ENCODE results near the gene HECW1. TPM values are rescaled to one million over a fixed set of nuclear protein-coding genes. Genes with fewer than 3 reads are reported as not detected.

HECW1 gene
- total RNA-seq, 1 donor from 2014 or later = 68.7 TPM

DNA sequence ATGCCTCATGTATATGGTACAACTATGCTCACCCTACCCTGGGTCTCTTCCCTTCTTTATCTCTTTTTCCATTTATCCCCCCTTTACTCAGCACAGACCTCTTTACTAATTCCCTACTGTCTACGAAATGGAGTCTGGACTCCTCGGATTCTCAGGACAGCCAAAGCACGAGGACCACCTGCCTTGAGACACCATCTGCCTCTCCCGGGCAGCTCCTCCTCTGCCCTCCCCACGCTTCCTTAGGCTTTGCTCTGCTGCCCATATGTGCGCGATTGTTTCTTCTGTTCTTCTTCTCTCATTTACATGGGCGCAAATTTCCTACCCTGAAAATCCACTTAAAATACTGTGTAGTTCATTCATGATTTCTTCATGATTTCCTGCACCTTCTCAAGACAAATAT lies 407.8 kb downstream of the HECW1 start:
- H3K9me3 Mint-ChIP-seq (ENCODE audit: unreplicated experiment) = peaks cover 4% of the 10 kb centered on the region
- peak; percentile 68 for DNase-seq
- peaks cover 5% of the 10 kb centered on the region for H3K27me3 Mint-ChIP-seq (ENCODE audit: unreplicated experiment)
- no peaks in the 10 kb centered on the region for H3K36me3 Mint-ChIP-seq (ENCODE audit: unreplicated experiment)
- H3K4me1 Mint-ChIP-seq (ENCODE audit: low read depth, unreplicated experiment) = peaks cover 19% of the 10 kb centered on the region
- peak overlapping the region; percentile 94 for H3K27ac Mint-ChIP-seq (ENCODE audit: unreplicated experiment)
- H3K4me3 Mint-ChIP-seq (ENCODE audit: unreplicated experiment) = peak overlapping the region; percentile 31
- TF ChIP-seq CTCF (IDR thresholded peaks at IDR 0.05; ENCODE audit: partially characterized antibody, unreplicated experiment) = no peak

GRCh38 chr7:43522406-43523156 lies 410.1 kb downstream of the HECW1 start:
- Mint-ChIP-seq H3K27ac (ENCODE audit: unreplicated experiment) (no peak overlapping the region), H3K36me3 (ENCODE audit: unreplicated experiment) (no peaks in the 10 kb centered on the region), H3K27me3 (ENCODE audit: unreplicated experiment) (peaks cover 4% of the 10 kb centered on the region), H3K9me3 (ENCODE audit: unreplicated experiment) (peaks cover 4% of the 10 kb centered on the region), H3K4me3 (ENCODE audit: unreplicated experiment) (no peak overlapping the region), H3K4me1 (ENCODE audit: low read depth, unreplicated experiment) (peaks cover 23% of the 10 kb centered on the region)
- DNase-seq = no peak
- TF ChIP-seq CTCF (IDR thresholded peaks at IDR 0.05; ENCODE audit: partially characterized antibody, unreplicated experiment) = no peak

DNA sequence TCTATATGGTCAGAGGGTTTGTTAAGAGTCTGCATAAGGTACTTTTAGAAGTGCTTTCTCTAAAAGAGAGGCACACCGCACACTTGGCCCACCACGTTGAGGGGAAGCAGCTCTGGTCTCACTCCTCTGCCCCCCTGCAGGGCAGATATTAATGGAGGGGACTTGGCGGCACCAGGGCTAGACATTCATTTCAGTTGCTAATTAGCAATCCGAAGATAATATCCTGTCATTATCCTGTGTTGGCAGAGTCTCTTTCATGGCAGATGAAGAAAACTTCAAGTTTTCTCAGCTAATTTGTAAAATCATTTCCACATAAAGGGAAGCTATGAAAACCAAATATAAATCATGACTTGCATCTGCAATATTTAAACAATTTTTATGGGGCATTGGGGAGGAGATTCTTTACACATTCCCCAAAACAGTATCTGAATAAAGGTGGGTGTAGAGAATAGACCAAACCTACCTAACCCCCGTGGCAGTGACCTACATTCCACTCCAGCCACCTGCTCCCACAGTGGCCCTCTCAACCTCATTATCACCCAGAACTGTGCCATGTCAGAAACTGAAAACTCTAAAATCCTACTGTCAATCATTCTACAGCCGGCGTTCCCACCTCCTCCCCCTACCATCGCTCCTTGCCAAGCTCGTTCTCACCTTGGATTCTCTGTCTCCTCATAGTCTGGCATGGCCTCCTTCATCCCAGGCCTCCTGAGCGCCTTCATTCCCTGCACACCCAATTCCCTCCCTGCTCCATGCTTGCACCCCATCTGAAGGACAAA lies 416.3 kb downstream of the HECW1 start:
- Mint-ChIP-seq H3K4me1 (ENCODE audit: low read depth, unreplicated experiment) (peaks cover 8% of the 10 kb centered on the region), H3K4me3 (ENCODE audit: unreplicated experiment) (no peak overlapping the region), H3K27me3 (ENCODE audit: unreplicated experiment) (peaks cover 3% of the 10 kb centered on the region), H3K36me3 (ENCODE audit: unreplicated experiment) (no peaks in the 10 kb centered on the region), H3K27ac (ENCODE audit: unreplicated experiment) (no peak overlapping the region), H3K9me3 (ENCODE audit: unreplicated experiment) (no peaks in the 10 kb centered on the region)
- TF ChIP-seq CTCF (IDR thresholded peaks at IDR 0.05; ENCODE audit: partially characterized antibody, unreplicated experiment) = no peak
- no peak for DNase-seq

DNA sequence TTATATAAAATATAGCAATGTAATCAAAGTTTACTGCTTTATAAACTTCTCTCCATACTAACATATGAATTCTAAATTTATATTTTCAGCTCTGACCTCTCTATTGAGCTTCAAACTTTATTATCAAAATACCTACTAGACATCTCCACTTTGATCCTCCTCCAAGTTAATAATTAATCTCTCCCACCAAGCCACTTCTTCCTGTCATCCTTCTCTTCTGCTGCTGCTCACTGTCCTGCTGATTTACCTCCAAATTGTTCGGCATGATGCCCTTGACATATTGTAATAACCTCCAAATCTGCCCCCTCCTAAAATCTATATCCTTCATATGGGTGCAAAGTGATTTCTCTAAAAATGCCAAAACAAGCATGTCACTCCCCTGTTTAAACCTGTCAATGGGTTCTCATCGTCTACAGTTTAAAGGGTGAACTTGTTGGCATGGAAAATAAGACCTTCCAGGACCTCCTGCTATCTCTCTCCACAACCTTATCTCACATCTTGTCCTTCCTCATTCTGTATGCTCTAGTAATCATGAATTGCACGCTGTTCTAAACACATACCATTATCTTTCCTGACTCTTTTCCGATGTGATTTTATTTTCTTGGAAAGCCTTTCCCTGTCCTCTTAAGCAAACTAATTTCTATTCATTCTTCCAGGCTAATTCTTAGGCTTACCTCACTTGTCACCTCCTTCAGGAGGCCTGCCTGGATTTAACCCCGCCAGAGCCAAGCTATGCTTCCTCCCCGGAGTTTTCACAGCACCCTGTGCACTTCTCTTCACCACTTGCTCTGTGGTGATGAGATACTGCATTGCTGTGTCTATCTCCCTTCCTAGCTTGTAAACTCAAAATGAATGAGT lies 418.3 kb downstream of the HECW1 start:
- no peak for TF ChIP-seq CTCF (IDR thresholded peaks at IDR 0.05; ENCODE audit: partially characterized antibody, unreplicated experiment)
- no peaks in the 10 kb centered on the region for H3K36me3 Mint-ChIP-seq (ENCODE audit: unreplicated experiment)
- peaks cover 3% of the 10 kb centered on the region for H3K27me3 Mint-ChIP-seq (ENCODE audit: unreplicated experiment)
- no peak overlapping the region for H3K27ac Mint-ChIP-seq (ENCODE audit: unreplicated experiment)
- H3K4me3 Mint-ChIP-seq (ENCODE audit: unreplicated experiment) = no peak overlapping the region
- DNase-seq = no peak
- H3K9me3 Mint-ChIP-seq (ENCODE audit: unreplicated experiment) = no peaks in the 10 kb centered on the region
- H3K4me1 Mint-ChIP-seq (ENCODE audit: low read depth, unreplicated experiment) = peaks cover 8% of the 10 kb centered on the region

Measured in glutamatergic neuron (in vitro differentiated cells).